Ovary (tissue), 9 donors: ENCODE measurements around the gene SFTPB. TPM values are rescaled to one million over a fixed set of nuclear protein-coding genes. Genes with fewer than 3 reads are reported as not detected.

Experiments
- DNase-seq, 5 donors: peaks; one replicate each; pipeline ENCODE4 v3.0.0-alpha.2; 2019 to 2020
- H3K27ac ChIP-seq, 2 donors: fragments of 200-600 bp; one replicate each; pipeline versions ENCODE4 v1.5.1 to v1.8.0; 2019 to 2022
- H3K27me3 ChIP-seq: fragments of 200-600 bp; one replicate; pipeline ENCODE4 v1.8.0; 2022
- H3K36me3 ChIP-seq: fragments of 200-600 bp; sonication (generic); one replicate; pipeline ENCODE4 v1.5.1; 2019
- H3K4me1 ChIP-seq: one replicate; pipeline ENCODE4 v1.8.1; 2013; ENCODE audit warnings: mild to moderate bottlenecking, moderate library complexity; ENCODE audit not compliant: insufficient read depth
- H3K4me3 ChIP-seq: fragments of 200-600 bp; sonication (generic); one replicate; pipeline ENCODE4 v1.5.1; 2017
- H3K9me3 ChIP-seq, 2 donors: fragments of 200-600 bp in 1 of 2; sonication (generic) in 1 of 2; one replicate each; pipeline versions ENCODE4 v1.5.1 to v1.8.1; 2013 to 2019; ENCODE audit warnings: mild to moderate bottlenecking in 1 of 2, moderate library complexity in 1 of 2
- EP300 ChIP-seq: sonication (generic); formaldehyde crosslinking; IDR thresholded peaks from one replicate; pipeline ENCODE4 v1.6.1; 2017; ENCODE audit warnings: antibody characterized with exemption
- POLR2A ChIP-seq: fragments of 450-650 bp; IDR thresholded peaks from one replicate; pipeline ENCODE4 v1.6.1; 2017; ENCODE audit warnings: antibody characterized with exemption, mild to moderate bottlenecking, moderate library complexity
- WGBS, 3 donors: extraction: QIAGEN DNeasy Blood & Tissue Kit in 1 of 3; methylation state at CpG; one replicate each; pipeline versions ENCODE4 v1.1.5 to v1.1.7; 2013 to 2017; 5-methylcytosine and 5-hydroxymethylcytosine counted together
- intact Hi-C, 4 donors: fragments of 100-400 bp; cut with DNase I; formaldehyde crosslinking; loops; one replicate each; pipeline versions ENCODE4 v1.11.0 to v1.15.1; 2022 to 2023
- polyA plus RNA-seq, 2 donors: library from polyadenylated mRNA; stranded (reverse); fragments of 200-250 nt in 1 of 2; fragments of 350-450 nt in 1 of 2; fragmentation: Illumina TruSeq in 1 of 2; extraction: RNeasy Lipid Tissue Mini Kit (QIAGEN cat#74804) in 1 of 2; gene quantifications; one replicate each; pipeline ENCODE4 v1.2.3, GENCODE V29; 2013 to 2014
- total RNA-seq, 7 donors: library from RNA; depleted of rRNA in 2 of 7; stranded (reverse); fragments of >200 nt in 2 of 7; fragmentation: NEBNext Ultra II Directional in 3 of 7; extraction: Animal tissue kit (Norgen Biotek cat#: 25700) in 3 of 7; gene quantifications; one replicate each; pipeline versions ENCODE4 v1.1.0 to v1.2.4, GENCODE V29; 2016 to 2023
- TF ChIP-seq, protein P1 (sequence below), 3 donors: fragments of 450-650 bp in 2 of 3; fragments of 200-600 bp in 1 of 3; IDR thresholded peaks; one replicate each; pipeline versions ENCODE4 v1.5.1 to v1.8.0; 2016 to 2022; ENCODE audit warnings: antibody characterized with exemption in 3 of 3, mild to moderate bottlenecking in 1 of 3
- donor health status: DM: no; HTN: no; CAD: no; lungs with moderate emphysema.
- donor health status: DM: no; HTN: no; CAD: no.
- donor health status: Bipolar disorder and iron deficiency.
- donor health status: DM: yes; HTN: yes; CAD: no.
- donor health status: DM: no; HTN: no; CAD: no.
- donor health status: DM: yes; HTN: yes; CAD: no.

Gene SFTPB
- total and polyA plus RNA-seq, 9 donors = 0.27 to 15.4 (median 1.0) TPM; not detected in 2

- Histone ChIP-seq H3K9me3 (no peaks in the 10 kb centered on the region), H3K4me1 (peaks cover 2% of the 10 kb centered on the region), H3K36me3 (no peaks in the 10 kb centered on the region), H3K27me3 (no peaks in the 10 kb centered on the region), H3K4me3 (no peak overlapping the region), H3K27ac (no peak overlapping the region)
- TF ChIP-seq, protein P1, sequence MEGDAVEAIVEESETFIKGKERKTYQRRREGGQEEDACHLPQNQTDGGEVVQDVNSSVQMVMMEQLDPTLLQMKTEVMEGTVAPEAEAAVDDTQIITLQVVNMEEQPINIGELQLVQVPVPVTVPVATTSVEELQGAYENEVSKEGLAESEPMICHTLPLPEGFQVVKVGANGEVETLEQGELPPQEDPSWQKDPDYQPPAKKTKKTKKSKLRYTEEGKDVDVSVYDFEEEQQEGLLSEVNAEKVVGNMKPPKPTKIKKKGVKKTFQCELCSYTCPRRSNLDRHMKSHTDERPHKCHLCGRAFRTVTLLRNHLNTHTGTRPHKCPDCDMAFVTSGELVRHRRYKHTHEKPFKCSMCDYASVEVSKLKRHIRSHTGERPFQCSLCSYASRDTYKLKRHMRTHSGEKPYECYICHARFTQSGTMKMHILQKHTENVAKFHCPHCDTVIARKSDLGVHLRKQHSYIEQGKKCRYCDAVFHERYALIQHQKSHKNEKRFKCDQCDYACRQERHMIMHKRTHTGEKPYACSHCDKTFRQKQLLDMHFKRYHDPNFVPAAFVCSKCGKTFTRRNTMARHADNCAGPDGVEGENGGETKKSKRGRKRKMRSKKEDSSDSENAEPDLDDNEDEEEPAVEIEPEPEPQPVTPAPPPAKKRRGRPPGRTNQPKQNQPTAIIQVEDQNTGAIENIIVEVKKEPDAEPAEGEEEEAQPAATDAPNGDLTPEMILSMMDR (IDR thresholded peaks at IDR 0.05) = no peak
- no peak for TF ChIP-seq EP300
- no peak for TF ChIP-seq POLR2A
- no peak for DNase-seq
- intact Hi-C loops = loop anchor here in 1 of 4 donors (5.0 kb wide), 1 partner anchor 63 kb away; no protein-coding TSS in a partner anchor
- WGBS, 3 donors = 71 to 85% (median 73%) methylated on average over 8 of the region's 8 CpGs
Observed at GRCh38 chr2:85704800-85705679, 37.0 kb upstream of the SFTPB start.

- Histone ChIP-seq H3K9me3 (no peaks in the 10 kb centered on the region), H3K4me3 (no peak overlapping the region), H3K27me3 (no peaks in the 10 kb centered on the region), H3K36me3 (no peaks in the 10 kb centered on the region), H3K27ac (no peak overlapping the region), H3K4me1 (peaks cover 2% of the 10 kb centered on the region)
- intact Hi-C loops = no loop called here
- DNase-seq = no peak
- TF ChIP-seq POLR2A (no peak), EP300 (no peak)
- TF ChIP-seq, protein P1 (IDR thresholded peaks at IDR 0.05) = no peak
- WGBS, 3 donors = 89 to 97% (median 93%) methylated on average over 3 of the region's 3 CpGs
Observed at GRCh38 chr2:85704038-85704437, 36.0 kb upstream of the SFTPB start.

DNA sequence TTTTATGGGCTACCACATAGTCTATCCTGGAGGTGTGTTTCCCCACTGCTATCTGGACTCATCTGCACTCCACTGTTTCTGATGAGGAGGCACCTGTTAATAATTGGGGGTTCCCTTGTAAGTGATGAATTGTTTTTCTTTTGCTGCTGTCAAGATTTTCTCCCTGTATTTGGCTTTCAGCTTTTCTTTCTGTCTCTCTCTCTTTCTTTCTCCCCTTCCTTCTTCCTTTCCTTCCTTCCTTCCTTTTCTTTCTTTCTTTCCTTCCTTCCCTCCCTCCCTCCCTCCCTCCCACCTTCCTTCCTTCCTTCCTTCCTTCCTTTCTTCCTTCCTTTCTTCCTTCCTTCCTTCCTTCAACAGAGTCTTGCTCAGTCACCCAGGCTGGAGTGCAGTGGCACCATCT, 35.3 kb upstream of the SFTPB start:
- TF ChIP-seq, protein P1 (IDR thresholded peaks at IDR 0.05) = no peak
- TF ChIP-seq EP300 = no peak
- no peak for TF ChIP-seq POLR2A
- H3K9me3 ChIP-seq = no peaks in the 10 kb centered on the region
- intact Hi-C loops = no loop called here
- no peak for DNase-seq
- no peak overlapping the region for H3K27ac ChIP-seq
- H3K4me1 ChIP-seq = peaks cover 2% of the 10 kb centered on the region
- no peaks in the 10 kb centered on the region for H3K27me3 ChIP-seq
- no peaks in the 10 kb centered on the region for H3K36me3 ChIP-seq
- H3K4me3 ChIP-seq = no peak overlapping the region

DNA sequence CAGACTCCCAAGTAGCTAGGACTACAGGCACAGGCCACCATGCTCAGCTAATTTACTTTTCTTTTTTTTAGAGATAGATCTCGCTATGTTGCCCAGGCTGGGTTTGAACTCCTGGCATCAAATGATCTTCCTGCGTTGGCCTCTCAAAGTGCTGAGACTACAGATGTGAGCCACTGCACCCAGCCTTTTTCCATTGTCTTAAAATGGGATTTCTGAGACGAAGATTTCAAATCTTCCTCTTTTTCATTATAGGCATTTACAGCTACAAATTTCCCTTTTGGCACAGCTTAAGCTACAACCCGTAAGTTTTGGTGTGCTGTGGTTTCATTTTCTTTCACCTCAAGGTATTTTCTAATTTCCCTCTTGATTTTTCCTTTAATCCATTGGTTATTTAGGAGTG, 34.8 kb upstream of the SFTPB start:
- 78 to 81% (median 79%) methylated on average over 4 of the region's 4 CpGs for WGBS, 3 donors
- intact Hi-C loops = no loop called here
- no peak overlapping the region for H3K4me3 ChIP-seq
- peaks cover 2% of the 10 kb centered on the region for H3K4me1 ChIP-seq
- H3K36me3 ChIP-seq = no peaks in the 10 kb centered on the region
- no peak overlapping the region for H3K27ac ChIP-seq
- H3K9me3 ChIP-seq = no peaks in the 10 kb centered on the region
- no peak for DNase-seq
- no peaks in the 10 kb centered on the region for H3K27me3 ChIP-seq
- TF ChIP-seq, protein P1 (IDR thresholded peaks at IDR 0.05) = no peak
- TF ChIP-seq POLR2A (no peak), EP300 (no peak)
